Measurements from ENCODE around the gene ACACA.

GRCh38 chr17:37118366-37119137 is 288.1 kb downstream of the ACACA start:
- TF ChIP-seq CTCF (IDR thresholded peaks at IDR 0.05) (no peak), POLR2A (IDR thresholded peaks at IDR 0.05) (no peak)

All from adrenal gland (tissue), 5 donors.